K562 (cell line): ENCODE measurements around the gene KRABD2.

Experiments used
- ARNT ChIP-seq, 2 experiments: fragments of 450-650 bp; IDR thresholded peaks; 2 replicates each; pipeline ENCODE4 v1.6.1; 2016; ENCODE audit warnings: mild to moderate bottlenecking in 1 of 2
- CHD2 ChIP-seq: IDR thresholded peaks from 2 replicates; pipeline ENCODE4 v1.6.1; 2011; ENCODE audit warnings: low read depth, low read length
- DDX20 ChIP-seq: fragments of 450-650 bp; IDR thresholded peaks from 2 replicates; pipeline ENCODE4 v1.6.1; 2016; ENCODE audit warnings: missing genetic modification characterization, low read depth, mild to moderate bottlenecking, missing compliant biosample characterization, moderate library complexity
- EGR1 ChIP-seq: fragments of 450-650 bp; conservative IDR thresholded peaks from 2 replicates; pipeline ENCODE4 v1.6.1; 2017; ENCODE audit warnings: mild to moderate bottlenecking
- ESRRB ChIP-seq: fragments of 250-450 bp; sonication (Bioruptor Pico); IDR thresholded peaks from 2 replicates; pipeline ENCODE4 v1.5.0; 2020; ENCODE audit warnings: mild to moderate bottlenecking, moderate library complexity, borderline replicate concordance
- JUND ChIP-seq, 2 experiments: IDR thresholded peaks; 2 replicates in 1 of 2; 3 replicates in 1 of 2; pipeline ENCODE4 v1.6.1; 2011; ENCODE audit warnings: borderline replicate concordance in 2 of 2, low read depth in 2 of 2, low read length in 2 of 2, improper control_type of control experiment in 1 of 2, missing biosample characterization in 1 of 2, missing genetic modification characterization in 1 of 2, missing genetic modification reagents in 1 of 2
- KLF13 ChIP-seq: fragments of 450-650 bp; IDR thresholded peaks from 2 replicates; pipeline ENCODE4 v1.6.1; 2016; ENCODE audit warnings: missing genetic modification characterization, low read depth, mild to moderate bottlenecking, missing compliant biosample characterization, moderate library complexity, borderline replicate concordance
- KLF16 ChIP-seq: IDR thresholded peaks from 2 replicates; pipeline ENCODE4 v1.6.1; 2016; ENCODE audit warnings: antibody characterized with exemption
- RBM17 ChIP-seq: fragments of 200-400 bp; formaldehyde crosslinking; IDR thresholded peaks from 2 replicates; pipeline ENCODE4 v1.6.1; 2017; ENCODE audit warnings: low read depth, mild to moderate bottlenecking, low read length, borderline replicate concordance
- TSC22D4 ChIP-seq: fragments of 450-650 bp; IDR thresholded peaks from 2 replicates; pipeline ENCODE4 v1.6.1; 2016; ENCODE audit warnings: missing genetic modification characterization, missing biosample characterization, control low read depth
- YY1 ChIP-seq, 3 experiments: IDR thresholded peaks; 2 replicates each; pipeline ENCODE4 v1.6.1; 2011; ENCODE audit warnings: low read length in 2 of 3, mild to moderate bottlenecking in 2 of 3, moderate library complexity in 2 of 3, borderline replicate concordance in 1 of 3, control low read depth in 1 of 3, low read depth in 1 of 3; ENCODE audit not compliant: insufficient read depth in 3 of 3, insufficient replicate concordance in 2 of 3, control insufficient read depth in 1 of 3, insufficient read length in 1 of 3; ENCODE audit errors: extremely low read depth in 1 of 3
- ZBTB40 ChIP-seq, 2 experiments: fragments of 450-650 bp in 1 of 2; sonication (generic) in 1 of 2; formaldehyde crosslinking in 1 of 2; IDR thresholded peaks; 2 replicates each; pipeline versions ENCODE4 v1.7.1 to v1.9.0; 2016 to 2022; ENCODE audit warnings: inconsistent platforms in 1 of 2, mild to moderate bottlenecking in 1 of 2, missing genetic modification reagents in 1 of 2
- ZNF24 ChIP-seq: fragments of 450-650 bp; IDR thresholded peaks from 2 replicates; pipeline ENCODE4 v1.6.1; 2016
- ZNF75A ChIP-seq: fragments of 450-650 bp; formaldehyde crosslinking; IDR thresholded peaks from 2 replicates; pipeline ENCODE4 v1.4.0; 2020; ENCODE audit warnings: mild to moderate bottlenecking
- TF ChIP-seq, protein P1 (sequence below): fragments of 250-450 bp; sonication (Bioruptor Pico); IDR thresholded peaks from 2 replicates; pipeline ENCODE4 v1.8.0; 2022; ENCODE audit warnings: moderate library complexity, mild to moderate bottlenecking, inconsistent platforms
- TF ChIP-seq, protein P2 (sequence below): conservative IDR thresholded peaks from 2 replicates; pipeline ENCODE4 v1.6.1; 2011; ENCODE audit warnings: low read depth, mild to moderate bottlenecking, low read length; ENCODE audit not compliant: control insufficient read depth

Gene KRABD2

DNA sequence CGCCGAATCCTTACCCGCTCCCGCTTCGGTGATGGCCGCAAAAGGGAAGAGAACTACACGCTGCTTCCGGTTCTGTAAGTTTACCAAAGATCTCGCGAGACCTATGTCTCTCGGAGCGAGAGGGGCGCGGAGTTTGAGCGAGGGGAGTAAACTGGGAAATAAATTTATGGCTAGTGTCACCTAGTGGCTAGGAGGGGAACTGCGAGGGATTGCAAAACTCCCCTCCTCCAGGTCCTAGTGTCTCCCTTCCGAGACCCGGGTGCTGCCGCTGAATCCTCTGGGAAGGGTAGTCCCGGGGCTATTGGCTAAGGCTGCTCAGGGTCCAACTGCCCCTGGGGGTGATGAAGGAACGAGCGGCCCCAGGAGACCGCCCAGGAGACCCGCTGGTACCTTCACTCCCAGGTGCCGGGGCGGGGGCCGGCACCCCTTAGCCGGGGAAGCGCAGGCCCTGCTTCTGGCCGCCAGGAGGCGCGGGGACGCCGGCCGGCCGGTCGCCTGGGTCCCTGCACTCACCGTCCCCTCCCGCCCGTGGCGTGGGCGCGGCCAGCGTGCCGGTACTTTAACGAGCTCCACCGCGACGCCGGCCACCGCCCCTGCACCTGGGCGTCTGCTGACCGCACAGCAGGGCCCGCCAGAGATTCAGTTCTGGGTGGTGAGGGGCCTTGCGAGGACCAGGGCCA lies 6.8 kb upstream of the KRABD2 start, which contains the start of gene RPL26 (continued):
- TF ChIP-seq ZBTB40 (IDR thresholded peaks at IDR 0.05) (peak; percentile 80), ZBTB40 (CRISPR knock-in tag; IDR thresholded peaks at IDR 0.05) (no peak), RBM17 (no peak), ESRRB (CRISPR knock-in tag) (no peak), CHD2 (peak; percentile 96), JUND (IDR thresholded peaks at IDR 0.05; ENCODE audit: borderline replicate concordance, low read depth, low read length) (peak; percentile 69), JUND (tag; IDR thresholded peaks at IDR 0.05; ENCODE audit: borderline replicate concordance, low read depth, low read length) (no peak; the same call in 2 of the 3 replicates), ZNF24 (no peak), KLF13 (tag) (no peak), ARNT (IDR thresholded peaks at IDR 0.05) (peak in 1 of 2 experiments; percentile 83; a peak in 2 of 4 replicates), DDX20 (no peak), TSC22D4 (no peak), EGR1 (peak; percentile 71), YY1 (IDR thresholded peaks at IDR 0.05; ENCODE audit: borderline replicate concordance in 1 of 3, control insufficient read depth in 1 of 3, extremely low read depth in 1 of 3, insufficient read depth in 3 of 3, insufficient read length in 1 of 3, insufficient replicate concordance in 2 of 3, low read depth in 1 of 3, low read length in 2 of 3) (peak; percentile 41 to 90 (median 82)), ZNF75A (CRISPR knock-in tag) (no peak), KLF16 (0 out of 2 replicates have a peak, but pooled peaks have one; percentile 17)
- TF ChIP-seq, protein P1, sequence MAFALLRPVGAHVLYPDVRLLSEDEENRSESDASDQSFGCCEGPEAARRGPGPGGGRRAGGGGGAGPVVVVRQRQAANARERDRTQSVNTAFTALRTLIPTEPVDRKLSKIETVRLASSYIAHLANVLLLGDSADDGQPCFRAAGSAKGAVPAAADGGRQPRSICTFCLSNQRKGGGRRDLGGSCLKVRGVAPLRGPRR (CRISPR knock-in tag): no peak
- TF ChIP-seq, protein P2, sequence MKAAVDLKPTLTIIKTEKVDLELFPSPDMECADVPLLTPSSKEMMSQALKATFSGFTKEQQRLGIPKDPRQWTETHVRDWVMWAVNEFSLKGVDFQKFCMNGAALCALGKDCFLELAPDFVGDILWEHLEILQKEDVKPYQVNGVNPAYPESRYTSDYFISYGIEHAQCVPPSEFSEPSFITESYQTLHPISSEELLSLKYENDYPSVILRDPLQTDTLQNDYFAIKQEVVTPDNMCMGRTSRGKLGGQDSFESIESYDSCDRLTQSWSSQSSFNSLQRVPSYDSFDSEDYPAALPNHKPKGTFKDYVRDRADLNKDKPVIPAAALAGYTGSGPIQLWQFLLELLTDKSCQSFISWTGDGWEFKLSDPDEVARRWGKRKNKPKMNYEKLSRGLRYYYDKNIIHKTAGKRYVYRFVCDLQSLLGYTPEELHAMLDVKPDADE: no peak; the same call in none of the 2 replicates
